ENCODE results near the gene CEP63.

DNA sequence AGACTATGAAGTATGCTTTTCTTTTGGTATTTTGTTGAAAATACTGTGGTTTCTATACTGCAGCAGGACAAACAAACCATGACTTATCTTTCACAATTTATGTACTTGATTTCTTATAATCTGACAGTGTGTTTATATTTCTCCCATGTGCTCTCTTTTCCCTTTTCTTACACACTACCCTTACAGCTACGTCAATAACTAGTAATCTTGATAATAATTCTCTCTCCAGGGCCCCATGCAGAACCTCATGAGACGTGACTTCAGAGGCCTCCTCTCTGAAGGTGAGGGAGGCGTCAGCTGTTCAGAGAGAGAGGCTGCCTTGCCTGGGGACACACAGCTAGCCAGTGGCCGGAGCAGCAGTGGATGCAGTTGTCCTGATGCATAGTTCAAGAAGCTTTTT is 129.1 kb downstream of the CEP63 start:
- TF ChIP-seq, protein P1, sequence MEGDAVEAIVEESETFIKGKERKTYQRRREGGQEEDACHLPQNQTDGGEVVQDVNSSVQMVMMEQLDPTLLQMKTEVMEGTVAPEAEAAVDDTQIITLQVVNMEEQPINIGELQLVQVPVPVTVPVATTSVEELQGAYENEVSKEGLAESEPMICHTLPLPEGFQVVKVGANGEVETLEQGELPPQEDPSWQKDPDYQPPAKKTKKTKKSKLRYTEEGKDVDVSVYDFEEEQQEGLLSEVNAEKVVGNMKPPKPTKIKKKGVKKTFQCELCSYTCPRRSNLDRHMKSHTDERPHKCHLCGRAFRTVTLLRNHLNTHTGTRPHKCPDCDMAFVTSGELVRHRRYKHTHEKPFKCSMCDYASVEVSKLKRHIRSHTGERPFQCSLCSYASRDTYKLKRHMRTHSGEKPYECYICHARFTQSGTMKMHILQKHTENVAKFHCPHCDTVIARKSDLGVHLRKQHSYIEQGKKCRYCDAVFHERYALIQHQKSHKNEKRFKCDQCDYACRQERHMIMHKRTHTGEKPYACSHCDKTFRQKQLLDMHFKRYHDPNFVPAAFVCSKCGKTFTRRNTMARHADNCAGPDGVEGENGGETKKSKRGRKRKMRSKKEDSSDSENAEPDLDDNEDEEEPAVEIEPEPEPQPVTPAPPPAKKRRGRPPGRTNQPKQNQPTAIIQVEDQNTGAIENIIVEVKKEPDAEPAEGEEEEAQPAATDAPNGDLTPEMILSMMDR (IDR thresholded peaks at IDR 0.05) = no peak
- no peak for TF ChIP-seq POLR2A (IDR thresholded peaks at IDR 0.05)
- no peak for TF ChIP-seq EP300 (IDR thresholded peaks at IDR 0.05)
